WERI-Rb-1 (cell line): Measurements from ENCODE around the gene ARID2.

ENCODE experiments used
- DNase-seq: peaks from one replicate; pipeline ENCODE4 v3.0.0-alpha.2; 2020
- H3K27ac ChIP-seq: fragments of 250-450 bp; sonication (Bioruptor Pico); 2 replicates; pipeline ENCODE4 v1.5.1; 2020; ENCODE audit warnings: mild to moderate bottlenecking, moderate library complexity
- H3K27me3 ChIP-seq: fragments of 250-450 bp; sonication (Bioruptor Pico); 2 replicates; pipeline ENCODE4 v1.5.1; 2021; ENCODE audit warnings: mild to moderate bottlenecking, low read depth, moderate library complexity; ENCODE audit not compliant: insufficient read depth, severe bottlenecking
- H3K36me3 ChIP-seq: fragments of 250-450 bp; sonication (Bioruptor Pico); 2 replicates; pipeline ENCODE4 v1.5.1; 2020; ENCODE audit warnings: mild to moderate bottlenecking, moderate library complexity
- H3K4me3 ChIP-seq: 2 replicates; pipeline ENCODE4 v1.5.1; 2011; ENCODE audit warnings: low read depth, mild to moderate bottlenecking, control low read depth, low read length
- H3K9me3 ChIP-seq: fragments of 250-450 bp; sonication (Bioruptor Pico); 2 replicates; pipeline ENCODE4 v1.5.1; 2021; ENCODE audit warnings: mild to moderate bottlenecking, moderate library complexity; ENCODE audit not compliant: severe bottlenecking
- CTCF ChIP-seq: IDR thresholded peaks from 2 replicates; pipeline ENCODE4 v1.5.1; 2011; ENCODE audit warnings: low read depth, mild to moderate bottlenecking, control low read depth, inconsistent platforms, low read length

ARID2 gene

GRCh38 chr12:45756666-45757065 lies 27.2 kb downstream of the ARID2 start:
- Histone ChIP-seq H3K9me3 (no peaks in the 10 kb centered on the region), H3K36me3 (peaks cover 14% of the 10 kb centered on the region; the same call in 1 of the 2 replicates), H3K4me3 (no peak overlapping the region), H3K27ac (no peak overlapping the region), H3K27me3 (no peaks in the 10 kb centered on the region)
- no peak for DNase-seq
- no peak for TF ChIP-seq CTCF

GRCh38 chr12:45757172-45757571 lies 27.7 kb downstream of the ARID2 start:
- H3K9me3 ChIP-seq, result no peaks in the 10 kb centered on the region
- no peaks in the 10 kb centered on the region for H3K27me3 ChIP-seq
- H3K36me3 ChIP-seq, result peaks cover 12% of the 10 kb centered on the region; the same call in 1 of the 2 replicates
- no peak for DNase-seq
- TF ChIP-seq CTCF, result no peak
- no peak overlapping the region for H3K27ac ChIP-seq
- no peak overlapping the region for H3K4me3 ChIP-seq

GRCh38 chr12:45760333-45760732 lies 30.8 kb downstream of the ARID2 start:
- no peak for TF ChIP-seq CTCF
- Histone ChIP-seq H3K36me3 (0 out of 2 replicates have a peak, but pooled peaks cover 4% of the 10 kb centered on the region), H3K4me3 (no peak overlapping the region), H3K27me3 (no peaks in the 10 kb centered on the region), H3K9me3 (no peaks in the 10 kb centered on the region), H3K27ac (no peak overlapping the region)
- no peak for DNase-seq

- peak; percentile 24; the same call in 1 of the 2 replicates for TF ChIP-seq CTCF
- Histone ChIP-seq H3K4me3 (no peak overlapping the region), H3K36me3 (no peaks in the 10 kb centered on the region), H3K9me3 (no peaks in the 10 kb centered on the region), H3K27me3 (no peaks in the 10 kb centered on the region), H3K27ac (no peak overlapping the region)
- no peak for DNase-seq
Observed at GRCh38 chr12:45762185-45763110, 32.9 kb downstream of the ARID2 start.

GRCh38 chr12:45763381-45763780 lies 33.9 kb downstream of the ARID2 start:
- Histone ChIP-seq H3K36me3 (no peaks in the 10 kb centered on the region; the same call in 1 of the 2 replicates), H3K4me3 (no peak overlapping the region), H3K27ac (no peak overlapping the region), H3K27me3 (no peaks in the 10 kb centered on the region), H3K9me3 (no peaks in the 10 kb centered on the region)
- DNase-seq, result no peak
- TF ChIP-seq CTCF, result no peak
